VCaP (cell line): ENCODE results near the gene TMEM165.
"Not testable (repeated sequence)": the region's sequence is repeated elsewhere in the genome, so short reads cannot be mapped to it uniquely, and the experiment has no call there.

Experiments
- H3K27ac ChIP-seq: fragments of 450-650 bp; 2 replicates; pipeline ENCODE4 v1.5.1; 2017
- CTCF ChIP-seq: fragments of 450-650 bp; conservative IDR thresholded peaks from 2 replicates; pipeline ENCODE4 v1.5.1; 2017; ENCODE audit warnings: mild to moderate bottlenecking, moderate library complexity

Gene TMEM165

GRCh38 chr4:55352726-55353125 lies 43.0 kb upstream of the TMEM165 start:
- no peak for TF ChIP-seq CTCF
- no peak overlapping the region for H3K27ac ChIP-seq

- H3K27ac ChIP-seq, result not testable (repeated sequence)
These were observed 42.5 kb upstream of the TMEM165 start for GRCh38 chr4:55353228-55353747.

GRCh38 chr4:55354648-55355047 lies 41.1 kb upstream of the TMEM165 start:
- H3K27ac ChIP-seq, result no peak overlapping the region
- no peak for TF ChIP-seq CTCF

- TF ChIP-seq CTCF, result no peak
- H3K27ac ChIP-seq, result no peak overlapping the region
These were observed 40.2 kb upstream of the TMEM165 start for GRCh38 chr4:55355555-55355954.

- H3K27ac ChIP-seq, result no peak overlapping the region
- no peak for TF ChIP-seq CTCF
These were observed 38.7 kb upstream of the TMEM165 start for GRCh38 chr4:55356991-55357461.

- no peak for TF ChIP-seq CTCF
- H3K27ac ChIP-seq, result no peak overlapping the region
These were observed 37.5 kb upstream of the TMEM165 start for GRCh38 chr4:55358246-55358645.

- no peak for TF ChIP-seq CTCF
- no peak overlapping the region for H3K27ac ChIP-seq
These were observed 37.1 kb upstream of the TMEM165 start for GRCh38 chr4:55358668-55359067.

GRCh38 chr4:55359397-55359916 lies 36.3 kb upstream of the TMEM165 start:
- no peak overlapping the region for H3K27ac ChIP-seq
- TF ChIP-seq CTCF, result no peak

GRCh38 chr4:55362938-55363337 lies 32.8 kb upstream of the TMEM165 start:
- H3K27ac ChIP-seq, result not testable (repeated sequence)
